Cardiac fibroblast (primary cell): ENCODE measurements around the gene EGFLAM.

ENCODE experiments used
- DNase-seq, 2 donors: peaks; one replicate each; pipeline versions ENCODE4 v3.0.0 to v3.0.0-alpha.2; 2010; ENCODE audit warnings: low read depth in 2 of 2
- H3K4me3 ChIP-seq, 2 donors: replicated peaks in 1 of 2; 1 replicate in 1 of 2; 2 replicates in 1 of 2; pipeline ENCODE4 v1.5.1; 2011; ENCODE audit warnings: low read depth in 2 of 2, low read length in 2 of 2, mild to moderate bottlenecking in 2 of 2, moderate library complexity in 1 of 2
- TF ChIP-seq, protein P1 (sequence below): IDR thresholded peaks from one replicate; pipeline ENCODE4 v1.5.1; 2011; ENCODE audit warnings: low read depth, mild to moderate bottlenecking, low read length, inconsistent platforms

EGFLAM gene

DNA sequence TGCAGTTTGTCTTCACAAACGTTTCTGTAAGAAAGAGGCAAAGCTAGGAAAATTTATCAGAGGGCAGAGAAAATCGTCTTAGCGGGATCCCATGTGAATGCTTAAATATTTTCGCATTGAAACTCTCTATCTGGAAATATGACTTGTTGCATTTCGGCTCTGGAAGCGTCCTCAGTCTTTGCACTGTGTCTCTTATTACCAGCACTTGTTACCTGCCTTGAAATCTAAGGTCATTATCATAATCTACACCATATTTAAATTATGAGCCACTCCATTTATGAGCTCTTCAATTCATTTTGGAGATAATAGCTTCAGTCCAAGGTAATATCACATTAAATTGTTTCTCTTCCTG is 1.4 kb downstream of the EGFLAM start:
- no peak overlapping the region for H3K4me3 ChIP-seq
- TF ChIP-seq, protein P1, sequence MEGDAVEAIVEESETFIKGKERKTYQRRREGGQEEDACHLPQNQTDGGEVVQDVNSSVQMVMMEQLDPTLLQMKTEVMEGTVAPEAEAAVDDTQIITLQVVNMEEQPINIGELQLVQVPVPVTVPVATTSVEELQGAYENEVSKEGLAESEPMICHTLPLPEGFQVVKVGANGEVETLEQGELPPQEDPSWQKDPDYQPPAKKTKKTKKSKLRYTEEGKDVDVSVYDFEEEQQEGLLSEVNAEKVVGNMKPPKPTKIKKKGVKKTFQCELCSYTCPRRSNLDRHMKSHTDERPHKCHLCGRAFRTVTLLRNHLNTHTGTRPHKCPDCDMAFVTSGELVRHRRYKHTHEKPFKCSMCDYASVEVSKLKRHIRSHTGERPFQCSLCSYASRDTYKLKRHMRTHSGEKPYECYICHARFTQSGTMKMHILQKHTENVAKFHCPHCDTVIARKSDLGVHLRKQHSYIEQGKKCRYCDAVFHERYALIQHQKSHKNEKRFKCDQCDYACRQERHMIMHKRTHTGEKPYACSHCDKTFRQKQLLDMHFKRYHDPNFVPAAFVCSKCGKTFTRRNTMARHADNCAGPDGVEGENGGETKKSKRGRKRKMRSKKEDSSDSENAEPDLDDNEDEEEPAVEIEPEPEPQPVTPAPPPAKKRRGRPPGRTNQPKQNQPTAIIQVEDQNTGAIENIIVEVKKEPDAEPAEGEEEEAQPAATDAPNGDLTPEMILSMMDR: no peak
- no peak for DNase-seq

DNA sequence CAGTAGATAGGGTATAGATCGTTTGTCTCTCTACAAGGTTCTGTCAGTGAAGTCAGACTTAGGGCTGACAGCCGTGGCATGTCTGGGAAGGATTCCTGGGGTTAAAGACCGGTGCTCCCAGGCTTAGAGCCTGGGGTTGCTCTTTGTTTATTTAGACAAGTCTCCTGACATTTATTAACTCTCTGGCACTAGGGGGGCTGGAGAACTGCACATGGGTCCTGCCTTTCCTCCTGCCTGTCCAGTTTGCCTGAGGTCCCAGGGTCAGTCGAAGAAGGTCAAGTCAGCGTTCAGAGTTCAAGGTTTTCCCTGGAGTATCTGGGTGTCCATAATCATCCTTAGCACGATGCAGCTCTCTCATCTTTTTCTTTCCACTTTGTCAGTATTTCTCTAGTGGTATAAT is 5.6 kb downstream of the EGFLAM start:
- DNase-seq: no peak
- TF ChIP-seq, protein P1: no peak
- H3K4me3 ChIP-seq: no peak overlapping the region

DNA sequence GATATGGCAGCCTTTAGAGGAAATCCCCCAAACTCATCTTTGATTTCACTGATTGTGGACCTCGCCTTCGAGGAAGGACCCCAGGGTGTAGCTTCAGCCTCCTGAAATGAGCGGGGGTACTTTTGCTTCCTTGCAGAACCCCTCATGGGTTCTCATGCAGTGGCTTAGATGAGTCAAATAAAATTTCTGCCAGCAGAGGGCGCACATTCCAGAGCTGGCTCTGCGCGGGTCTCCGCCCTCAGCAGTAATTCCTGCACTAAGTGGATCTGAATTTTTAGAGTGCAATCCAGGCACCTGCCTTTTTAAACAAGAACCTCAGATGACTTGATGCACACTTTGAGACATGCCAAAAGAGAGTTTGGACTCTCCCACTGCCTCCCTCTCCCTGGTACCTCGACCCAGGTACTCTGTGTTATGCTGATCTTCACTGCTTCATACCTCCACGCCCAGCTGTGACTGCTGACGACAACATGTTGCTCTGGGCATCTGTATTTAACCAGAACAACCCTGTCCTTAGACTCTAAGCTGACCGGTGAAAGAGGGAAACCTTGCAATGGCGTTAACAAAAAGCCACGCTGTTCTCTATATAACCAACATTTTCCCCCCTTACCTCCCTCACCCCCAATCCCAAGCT is 7.3 kb downstream of the EGFLAM start:
- DNase-seq: peak; percentile 68
- TF ChIP-seq, protein P1: peak; percentile 72
- H3K4me3 ChIP-seq: no peak overlapping the region

DNA sequence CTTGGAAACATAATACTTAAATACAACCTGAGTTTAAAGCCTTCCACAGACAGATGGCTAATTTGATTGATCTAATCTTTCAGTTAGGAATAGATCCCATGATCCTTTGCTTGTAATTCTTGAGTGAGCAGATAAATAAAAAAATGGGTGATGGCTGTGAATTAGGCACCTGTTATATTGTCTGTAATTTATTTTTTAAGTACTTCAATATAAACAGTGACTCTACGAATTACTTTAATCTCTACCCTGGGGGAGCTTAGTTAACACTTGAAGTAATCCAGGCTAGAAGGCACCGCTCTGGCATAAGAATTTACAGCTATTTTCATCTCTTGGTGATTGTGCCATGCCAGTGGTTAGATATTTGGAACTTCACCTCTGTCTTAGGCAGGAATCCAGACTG is 9.0 kb downstream of the EGFLAM start:
- no peak for DNase-seq
- TF ChIP-seq, protein P1: no peak
- H3K4me3 ChIP-seq: no peak overlapping the region

GRCh38 chr5:38273626-38274025 is 15.3 kb downstream of the EGFLAM start:
- no peak for DNase-seq
- TF ChIP-seq, protein P1: no peak
- H3K4me3 ChIP-seq: no peak overlapping the region

DNA sequence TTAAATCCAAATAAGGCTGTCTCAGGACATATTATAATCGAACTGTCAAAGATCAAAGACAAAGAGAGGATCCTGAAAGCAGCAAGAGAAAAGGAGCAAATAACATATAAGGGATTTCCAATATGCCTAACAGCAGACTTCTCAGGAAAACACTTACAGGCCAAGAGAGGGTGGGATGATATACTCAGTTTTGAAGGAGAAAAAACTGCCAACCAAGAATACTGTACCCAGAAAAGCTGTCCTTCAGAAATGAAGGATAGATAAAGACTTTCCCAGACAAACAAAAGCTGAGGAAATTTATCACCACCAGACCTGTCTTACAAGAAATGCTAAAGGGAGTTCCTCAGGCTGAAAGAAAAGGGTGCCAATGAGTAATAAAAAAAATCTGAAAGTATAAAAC is 16.0 kb downstream of the EGFLAM start:
- TF ChIP-seq, protein P1: no peak
- DNase-seq: no peak

DNA sequence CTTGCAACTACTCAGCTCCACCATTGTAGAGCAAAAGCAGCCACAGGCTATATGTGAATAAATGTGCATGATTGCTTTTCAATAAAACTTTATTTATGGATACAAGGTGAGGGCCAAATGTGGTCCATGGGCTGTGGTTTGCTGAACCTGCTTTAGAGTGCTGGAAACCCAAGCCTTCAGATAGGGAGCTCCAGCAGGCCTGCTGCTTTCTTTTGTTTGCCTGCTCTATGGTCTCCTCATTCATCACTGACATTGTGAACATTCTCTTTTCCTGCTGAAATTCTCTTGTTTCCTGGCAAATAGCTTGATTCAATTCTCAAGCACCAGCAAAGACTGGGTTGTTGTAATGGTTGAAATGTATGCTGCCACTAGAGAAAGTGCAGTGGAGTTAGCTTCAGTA is 26.0 kb downstream of the EGFLAM start:
- TF ChIP-seq, protein P1: no peak
- H3K4me3 ChIP-seq: no peak overlapping the region

More for the DNA sequence above, 16.0 kb downstream of the EGFLAM start:
- H3K4me3 ChIP-seq: no peak overlapping the region

More for the DNA sequence above, 26.0 kb downstream of the EGFLAM start:
- no peak for DNase-seq
